ENCODE results near the gene DZIP1L.

Gene DZIP1L

GRCh38 chr3:138092023-138092422 is 23.4 kb downstream of the DZIP1L start:
- no peak for TF ChIP-seq GATA2 (IDR thresholded peaks at IDR 0.05; ENCODE audit: low read depth, low read length)
- no peak for TF ChIP-seq GATA3 (IDR thresholded peaks at IDR 0.05; ENCODE audit: low read depth, low read length)

GRCh38 chr3:138089091-138089490 is 26.3 kb downstream of the DZIP1L start:
- TF ChIP-seq GATA2 (IDR thresholded peaks at IDR 0.05; ENCODE audit: low read depth, low read length), result no peak
- TF ChIP-seq GATA3 (IDR thresholded peaks at IDR 0.05; ENCODE audit: low read depth, low read length), result no peak

DNA sequence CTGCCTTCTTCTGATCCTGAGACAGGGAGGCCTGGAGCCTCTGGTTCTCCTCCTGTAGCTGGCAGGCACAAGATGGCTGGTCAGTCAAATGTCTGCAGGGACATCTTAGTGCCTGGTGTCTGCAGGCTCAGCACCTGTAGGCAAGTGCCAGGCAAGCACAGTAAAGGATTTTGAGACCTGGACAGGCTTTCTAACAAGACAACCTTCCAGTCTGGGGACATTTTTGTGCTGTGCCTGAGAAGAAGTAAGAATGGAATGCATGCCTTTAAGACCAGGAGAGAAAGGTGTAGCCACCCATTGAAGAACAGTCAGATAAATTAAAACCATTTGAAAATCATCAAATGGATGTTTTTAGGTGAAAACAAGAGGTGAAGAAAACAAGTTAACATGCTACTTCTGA is 31.2 kb downstream of the DZIP1L start:
- TF ChIP-seq GATA2 (IDR thresholded peaks at IDR 0.05; ENCODE audit: low read depth, low read length), result no peak
- no peak for TF ChIP-seq GATA3 (IDR thresholded peaks at IDR 0.05; ENCODE audit: low read depth, low read length)

DNA sequence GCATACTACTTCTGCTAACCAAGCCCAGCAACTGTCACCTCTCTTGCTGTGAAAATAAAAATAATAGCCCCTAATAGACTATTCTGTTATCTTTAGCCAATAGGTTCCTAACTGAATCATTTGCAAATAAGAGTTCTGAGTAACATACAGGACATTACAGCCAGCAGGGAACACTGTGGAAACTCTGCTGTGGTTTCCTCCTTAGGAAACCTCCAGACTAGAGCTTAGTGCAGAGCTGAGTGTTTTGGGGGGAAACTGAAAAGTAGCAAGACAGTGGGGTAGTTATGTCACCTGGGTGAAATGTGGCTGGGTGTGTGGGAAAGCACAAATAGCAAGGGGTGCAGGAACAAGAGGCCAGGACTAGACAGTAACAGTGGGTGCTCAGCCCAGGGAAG is 32.4 kb downstream of the DZIP1L start:
- no peak for TF ChIP-seq GATA2 (IDR thresholded peaks at IDR 0.05; ENCODE audit: low read depth, low read length)
- no peak for TF ChIP-seq GATA3 (IDR thresholded peaks at IDR 0.05; ENCODE audit: low read depth, low read length)

DNA sequence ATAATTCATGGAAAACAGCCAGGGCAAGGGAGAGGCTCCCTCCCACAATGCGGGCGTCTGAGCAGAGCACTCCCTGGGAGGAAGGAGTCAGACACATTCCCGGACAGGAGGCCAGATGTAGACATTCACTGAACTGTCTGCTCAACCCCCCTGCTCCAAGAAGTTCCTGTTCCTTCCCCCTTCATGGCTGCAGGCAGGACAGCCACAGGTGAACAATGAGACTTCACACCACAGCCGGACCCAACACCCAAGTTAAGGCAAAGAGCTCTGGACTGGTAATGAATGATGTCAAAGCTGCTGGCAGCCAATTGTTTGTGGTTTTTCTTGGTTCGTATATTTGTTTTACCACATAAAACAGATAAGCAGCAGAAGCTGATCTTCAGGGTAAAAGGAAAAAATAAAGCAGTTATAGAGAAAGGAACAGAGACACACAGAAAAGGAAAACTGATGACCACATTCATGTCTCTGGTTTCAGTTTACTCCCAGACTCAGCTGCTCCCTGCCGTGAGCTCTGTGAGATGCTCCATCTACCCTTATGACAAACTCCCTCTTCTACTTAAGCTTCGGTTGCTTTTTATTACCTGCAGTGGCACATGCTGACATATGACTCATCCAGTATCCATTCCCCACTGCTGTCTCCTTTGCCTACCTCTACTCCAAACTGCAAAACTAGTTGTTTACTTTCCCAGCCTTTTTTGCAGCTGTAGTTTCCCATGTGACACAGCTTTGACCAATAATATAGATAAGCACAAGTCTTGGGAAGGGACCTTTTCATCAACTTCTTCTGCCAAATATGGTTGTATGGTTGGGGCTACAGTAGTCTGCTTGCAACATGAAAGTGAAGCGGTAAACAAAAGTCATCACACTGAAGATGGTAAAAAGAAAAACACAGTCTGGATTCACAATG is 33.1 kb downstream of the DZIP1L start:
- TF ChIP-seq GATA2 (IDR thresholded peaks at IDR 0.05; ENCODE audit: low read depth, low read length), result no peak
- no peak for TF ChIP-seq GATA3 (IDR thresholded peaks at IDR 0.05; ENCODE audit: low read depth, low read length)

- TF ChIP-seq GATA2 (IDR thresholded peaks at IDR 0.05; ENCODE audit: low read depth, low read length), result no peak
- TF ChIP-seq GATA3 (IDR thresholded peaks at IDR 0.05; ENCODE audit: low read depth, low read length), result no peak
Measured at GRCh38 chr3:138081371-138082084, 33.9 kb downstream of the DZIP1L start.

DNA sequence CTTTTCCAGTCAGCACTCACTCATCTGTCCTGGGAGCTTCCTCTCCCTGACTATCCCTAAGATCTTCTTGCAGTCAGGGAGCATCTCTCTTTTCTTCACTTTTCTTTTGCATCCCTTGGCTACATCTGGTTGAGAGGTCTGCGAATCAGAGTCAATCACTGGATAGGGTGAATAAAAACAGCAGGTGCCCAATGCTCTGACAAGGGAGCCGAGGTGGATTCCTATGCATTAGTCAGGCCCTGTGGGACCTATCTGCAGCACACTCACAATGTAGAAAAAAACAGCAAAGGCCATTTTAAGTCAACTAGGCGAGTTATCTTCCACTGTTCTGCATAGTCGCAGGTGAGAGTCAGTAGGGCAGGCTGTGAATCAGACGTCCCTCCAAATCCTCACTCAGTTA is 35.5 kb downstream of the DZIP1L start:
- TF ChIP-seq GATA2 (IDR thresholded peaks at IDR 0.05; ENCODE audit: low read depth, low read length), result no peak
- TF ChIP-seq GATA3 (IDR thresholded peaks at IDR 0.05; ENCODE audit: low read depth, low read length), result no peak

DNA sequence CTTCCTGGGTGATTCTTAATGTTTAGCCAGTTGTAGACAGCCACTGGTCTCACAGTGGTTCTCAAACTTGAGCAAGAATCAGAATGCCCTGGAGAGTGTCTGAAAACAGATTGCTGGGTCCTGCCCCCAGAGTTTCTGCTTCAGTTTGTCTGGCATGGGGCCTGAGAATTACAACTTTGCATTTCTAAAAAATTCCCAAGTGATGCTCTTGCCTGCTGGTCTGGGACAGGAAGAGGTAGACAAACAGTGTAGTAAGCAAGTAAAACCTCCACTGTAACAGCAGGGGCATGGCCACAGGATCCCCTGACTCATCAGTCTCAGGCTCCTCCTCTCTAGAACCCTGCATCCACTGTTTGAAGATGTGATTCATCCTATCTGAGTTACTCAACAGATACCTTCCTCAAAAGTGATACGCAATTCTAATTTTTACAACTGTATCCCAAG is 36.5 kb downstream of the DZIP1L start:
- no peak for TF ChIP-seq GATA2 (IDR thresholded peaks at IDR 0.05; ENCODE audit: low read depth, low read length)
- TF ChIP-seq GATA3 (IDR thresholded peaks at IDR 0.05; ENCODE audit: low read depth, low read length), result no peak

- TF ChIP-seq GATA3 (IDR thresholded peaks at IDR 0.05; ENCODE audit: low read depth, low read length) (no peak), GATA2 (IDR thresholded peaks at IDR 0.05; ENCODE audit: low read depth, low read length) (no peak)
Measured at GRCh38 chr3:138078096-138078495, 37.3 kb downstream of the DZIP1L start.

DNA sequence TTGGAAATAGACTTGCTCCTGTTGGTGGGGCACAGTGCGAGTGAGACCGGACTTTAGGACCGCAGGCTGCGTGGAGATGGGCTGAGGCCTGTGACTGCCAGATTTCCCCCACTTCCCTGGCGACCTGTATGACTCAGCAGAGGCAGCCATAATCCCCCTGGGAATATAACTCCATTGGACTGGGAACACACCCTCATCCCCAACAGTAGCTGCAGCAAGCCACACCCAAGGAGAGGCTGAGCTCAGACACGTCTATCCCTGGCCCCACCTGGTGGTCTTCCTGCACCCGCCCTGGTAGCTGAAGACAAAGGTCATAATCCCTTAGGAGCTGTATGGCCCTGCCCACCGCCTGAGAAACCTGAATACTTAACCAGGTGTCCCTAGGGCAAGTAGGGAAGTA is 42.6 kb downstream of the DZIP1L start:
- TF ChIP-seq GATA2 (IDR thresholded peaks at IDR 0.05; ENCODE audit: low read depth, low read length) (no peak), GATA3 (IDR thresholded peaks at IDR 0.05; ENCODE audit: low read depth, low read length) (no peak)

DNA sequence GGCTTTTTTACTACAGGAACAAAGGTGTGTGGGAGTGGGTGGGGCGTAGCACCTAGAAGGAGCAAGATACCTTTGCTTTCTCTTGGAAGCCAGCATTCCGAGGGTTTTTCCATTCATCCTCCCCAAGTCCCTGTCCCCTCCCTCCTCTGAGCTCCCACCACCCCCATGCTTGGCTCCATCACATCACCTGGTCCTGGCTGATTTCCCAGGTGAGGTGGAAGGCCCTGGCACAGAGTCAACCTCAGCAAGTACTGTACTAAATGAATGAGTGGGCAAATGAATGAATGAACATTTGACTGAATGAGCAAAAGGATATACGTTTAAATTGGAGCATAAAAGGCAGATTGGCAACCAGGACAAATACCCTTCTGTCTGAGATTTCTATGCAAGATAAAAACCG is 45.4 kb downstream of the DZIP1L start:
- TF ChIP-seq GATA2 (IDR thresholded peaks at IDR 0.05; ENCODE audit: low read depth, low read length) (no peak), GATA3 (IDR thresholded peaks at IDR 0.05; ENCODE audit: low read depth, low read length) (no peak)

DNA sequence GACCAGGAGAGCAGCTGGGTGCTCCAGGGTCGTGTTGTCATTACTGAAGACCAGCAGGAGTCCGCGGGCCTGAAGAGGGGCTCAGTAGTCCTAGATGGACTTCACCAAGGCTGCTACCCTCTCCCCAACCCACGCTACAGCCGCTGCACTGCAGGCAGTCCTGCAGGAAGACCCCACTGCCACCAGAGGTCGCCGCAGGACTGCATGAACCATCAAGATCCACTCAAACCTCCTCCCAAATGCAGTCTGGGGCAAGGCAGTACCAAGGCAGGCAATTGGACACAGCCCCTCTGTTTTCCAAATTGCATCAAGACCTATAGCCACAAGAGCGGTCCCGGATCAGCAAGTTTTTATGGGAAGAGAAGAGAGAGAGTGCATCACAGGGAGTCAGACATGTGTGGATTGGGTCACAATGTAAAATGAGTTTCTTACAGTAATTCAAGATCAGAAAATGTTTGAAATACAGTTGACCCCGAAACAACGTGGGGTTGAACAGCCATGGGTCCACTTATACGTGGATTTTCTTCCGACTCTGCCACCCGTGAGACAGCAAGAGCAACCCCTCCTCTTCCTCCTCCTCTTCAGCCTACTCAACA is 46.7 kb downstream of the DZIP1L start:
- no peak for TF ChIP-seq GATA3 (IDR thresholded peaks at IDR 0.05; ENCODE audit: low read depth, low read length)
- no peak for TF ChIP-seq GATA2 (IDR thresholded peaks at IDR 0.05; ENCODE audit: low read depth, low read length)

DNA sequence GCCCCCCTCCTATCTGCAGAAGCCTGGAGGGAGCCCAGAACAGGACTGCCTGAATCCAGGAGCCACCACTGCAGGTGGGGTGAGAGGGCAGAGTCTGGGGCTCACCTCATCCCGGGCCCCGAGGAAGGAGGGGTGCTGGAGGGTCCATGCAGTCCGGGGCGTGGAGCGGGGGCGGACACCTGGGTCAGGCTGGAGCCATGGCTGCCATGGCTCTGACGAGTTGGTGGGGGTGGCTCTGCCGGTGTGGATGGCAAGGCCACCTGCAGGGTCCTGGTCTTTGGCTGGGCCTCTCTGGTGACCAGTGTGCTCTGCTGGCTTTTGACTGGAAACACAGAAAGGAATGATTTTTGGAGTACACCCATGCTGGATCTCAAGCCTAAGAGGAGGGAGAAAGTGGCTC is 47.4 kb downstream of the DZIP1L start:
- TF ChIP-seq GATA3 (IDR thresholded peaks at IDR 0.05; ENCODE audit: low read depth, low read length), result no peak
- no peak for TF ChIP-seq GATA2 (IDR thresholded peaks at IDR 0.05; ENCODE audit: low read depth, low read length)

DNA sequence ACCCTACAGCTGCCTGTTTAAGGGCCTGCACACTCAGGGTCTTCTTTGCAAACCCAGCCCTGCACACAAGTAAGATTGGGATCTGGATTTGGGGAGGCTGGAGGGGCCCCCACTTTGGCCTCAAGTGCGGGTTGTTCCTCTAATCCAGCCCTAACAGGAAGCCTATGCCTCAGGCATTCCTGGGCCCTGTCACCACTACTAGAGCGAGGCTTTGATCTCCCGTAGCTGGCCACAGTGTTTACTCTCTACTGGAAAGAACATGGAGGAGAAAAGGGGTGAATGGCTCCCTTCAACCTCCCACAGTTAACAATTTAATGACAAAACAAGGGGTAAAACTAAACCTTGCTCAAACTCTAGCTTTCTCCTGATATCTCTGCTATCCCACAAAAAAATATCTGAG is 48.4 kb downstream of the DZIP1L start:
- TF ChIP-seq GATA2 (IDR thresholded peaks at IDR 0.05; ENCODE audit: low read depth, low read length) (no peak), GATA3 (IDR thresholded peaks at IDR 0.05; ENCODE audit: low read depth, low read length) (no peak)
